ENCODE measurements around the gene DMKN.

The DMKN gene

GRCh38 chr19:35549174-35549788 lies 35.8 kb upstream of the DMKN start:
- DNase-seq, result peak; percentile 47

DNA sequence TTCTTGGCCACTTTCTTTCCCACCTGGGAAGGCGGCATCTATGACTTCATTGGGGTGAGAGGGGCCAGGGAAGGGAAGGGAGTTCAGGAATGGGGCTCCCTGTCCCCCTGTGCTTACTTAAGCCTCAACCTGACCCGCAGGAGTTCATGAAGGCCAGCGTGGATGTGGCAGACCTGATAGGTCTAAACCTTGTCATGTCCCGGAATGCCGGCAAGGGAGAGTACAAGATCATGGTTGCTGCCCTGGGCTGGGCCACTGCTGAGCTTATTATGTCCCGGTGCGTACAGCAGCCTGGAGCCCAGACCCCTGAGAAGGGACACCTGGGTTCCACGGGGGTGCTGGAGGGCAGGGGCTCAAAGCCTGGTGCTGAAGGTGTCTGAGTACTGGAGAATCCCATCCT lies 33.1 kb upstream of the DMKN start:
- no peak for DNase-seq

DNA sequence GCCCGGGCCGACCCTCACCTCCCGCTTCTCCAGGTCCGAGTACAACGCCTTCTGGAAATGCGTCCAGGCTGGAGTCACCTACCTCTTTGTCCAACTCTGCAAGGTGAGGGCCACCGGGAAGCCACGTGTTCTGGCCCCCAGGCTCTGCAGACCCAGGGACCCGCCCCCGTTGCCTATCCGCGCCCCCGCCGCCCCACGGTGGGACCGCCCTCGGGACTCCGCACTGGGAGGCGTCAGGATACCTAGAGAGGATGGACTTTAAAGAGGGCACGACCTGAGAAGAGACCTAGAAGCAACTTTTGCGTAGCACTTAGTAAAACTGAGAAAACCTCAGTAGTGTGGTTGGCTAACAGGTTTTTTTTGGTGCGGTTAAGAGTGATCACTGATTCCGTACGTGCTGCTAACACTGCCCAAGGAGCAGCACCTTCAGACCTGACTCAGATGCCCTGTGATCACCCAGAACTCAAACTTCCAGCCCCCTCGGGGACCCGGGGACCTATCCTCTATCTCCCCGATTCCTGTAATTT lies 32.5 kb upstream of the DMKN start:
- peak; percentile 28 for DNase-seq

- peak; percentile 61 for DNase-seq
These were observed 31.8 kb upstream of the DMKN start, which contains the start of gene TMEM147 for GRCh38 chr19:35545001-35545854. TSS of gene TMEM147 (plus strand) at chr19:35545626. CDS start at chr19:35545740, 114 bp downstream.

GRCh38 chr19:35544110-35544802 lies 30.8 kb upstream of the DMKN start:
- no peak for DNase-seq

GRCh38 chr19:35543280-35544109 lies 30.0 kb upstream of the DMKN start:
- DNase-seq, result no peak

- no peak for DNase-seq
These were observed 28.8 kb upstream of the DMKN start for GRCh38 chr19:35542209-35542608.

DNA sequence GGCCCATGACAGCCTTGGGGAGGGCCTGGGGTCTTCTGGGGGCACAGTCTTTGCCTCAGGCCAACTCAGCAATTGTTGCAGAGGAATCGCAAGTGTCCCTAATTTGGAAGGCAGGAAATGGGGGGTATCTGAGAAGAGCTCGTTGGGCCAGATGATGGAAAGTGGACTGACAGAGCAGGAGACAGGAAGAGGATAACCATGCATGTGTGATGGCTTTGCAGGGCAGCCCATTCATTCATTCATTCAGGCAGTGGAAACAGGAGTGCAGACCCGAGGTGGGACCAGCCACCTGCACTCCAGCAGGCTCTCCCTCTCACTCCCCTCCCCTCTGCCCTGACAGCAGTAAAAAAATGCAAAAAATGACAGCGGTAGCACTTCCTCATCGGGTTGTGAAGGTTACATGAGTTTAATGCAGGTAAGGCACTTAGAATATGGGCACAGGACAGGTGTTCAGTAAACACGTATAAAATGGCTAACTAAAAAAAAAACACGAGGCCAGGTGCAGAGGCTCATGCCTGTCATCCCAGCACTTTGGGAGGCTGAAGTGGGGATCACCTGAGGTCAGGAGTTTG lies 27.0 kb upstream of the DMKN start:
- no peak for DNase-seq

DNA sequence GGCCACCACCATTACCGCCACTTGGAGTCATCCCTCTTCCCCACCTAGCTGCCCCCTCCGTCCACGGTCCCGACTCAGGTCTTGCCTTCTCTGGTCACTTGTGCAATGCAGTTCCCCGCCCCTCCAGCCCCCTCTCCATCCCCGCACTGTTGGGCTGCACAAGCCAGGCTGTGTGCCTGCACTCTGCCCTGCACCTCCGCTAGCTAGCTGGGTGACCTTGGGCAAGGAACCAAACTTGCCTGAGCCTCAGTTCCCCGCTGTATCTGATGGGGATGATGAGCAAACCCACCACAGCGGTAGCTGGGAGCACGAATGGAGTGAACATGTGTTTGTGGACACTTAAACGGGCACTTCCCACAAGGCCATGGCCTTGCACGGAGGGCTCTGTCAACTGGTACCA lies 26.4 kb upstream of the DMKN start:
- no peak for DNase-seq

GRCh38 chr19:35539314-35539713 lies 25.9 kb upstream of the DMKN start:
- DNase-seq, result no peak

DNA sequence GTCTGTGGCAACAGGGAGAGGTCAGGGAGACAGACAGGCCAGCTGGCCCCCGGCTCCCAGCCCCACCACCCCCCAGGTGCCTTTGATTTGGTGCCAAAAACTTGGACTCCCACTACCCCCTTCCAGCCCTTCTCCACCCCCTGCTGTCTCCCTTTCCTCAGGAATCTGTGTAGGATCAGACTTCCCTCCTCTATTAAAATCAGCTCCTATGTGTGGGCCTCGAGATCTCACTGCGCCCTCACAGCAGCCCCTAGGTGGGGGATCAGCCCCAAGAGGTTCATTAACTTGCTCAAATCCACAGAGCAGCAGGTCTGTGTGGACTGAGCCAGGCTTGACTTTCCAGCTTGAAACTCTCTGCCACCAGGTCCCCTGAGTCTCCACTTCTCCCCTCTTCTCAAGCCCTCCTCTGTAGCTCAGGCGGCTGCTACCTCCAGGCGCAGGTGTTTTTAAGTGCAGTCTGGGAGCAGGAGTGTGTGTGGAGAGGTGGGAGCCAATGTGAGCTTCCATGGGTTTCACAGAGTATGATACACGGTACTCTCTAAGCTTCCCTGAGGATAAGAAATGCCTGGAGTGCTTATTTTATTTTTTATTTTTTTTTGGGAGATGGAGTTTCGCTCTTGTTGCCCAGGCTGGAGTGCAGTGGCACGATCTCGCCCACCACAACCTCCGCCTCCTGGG lies 21.5 kb upstream of the DMKN start:
- no peak for DNase-seq

DNA sequence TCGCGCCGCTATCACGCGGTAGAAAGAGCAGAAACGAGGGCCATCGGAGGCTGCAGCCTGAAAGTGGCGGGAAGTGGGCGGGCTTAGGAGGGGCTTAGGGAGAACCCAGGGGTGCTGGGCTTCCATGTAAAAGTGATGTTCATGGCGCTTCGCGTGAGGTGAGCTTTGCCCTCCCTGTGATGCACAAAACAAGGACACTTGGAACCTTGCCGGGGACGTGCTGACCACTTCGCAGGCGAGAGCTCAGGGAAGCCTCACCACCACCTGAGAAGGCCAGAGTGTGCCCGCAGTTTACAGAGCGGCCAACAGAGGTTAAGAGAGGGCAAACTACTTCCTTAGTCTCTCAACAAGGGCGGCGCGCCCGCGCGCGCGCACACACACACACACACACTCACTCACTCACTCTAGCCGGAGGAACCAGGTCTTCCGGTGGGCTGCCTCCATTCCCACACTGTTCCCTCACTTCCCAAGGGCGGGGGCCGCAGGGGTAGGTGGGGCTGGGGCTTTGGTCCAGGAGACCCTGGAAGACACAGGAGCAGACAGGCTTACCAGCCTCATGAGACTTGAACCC lies 20.5 kb upstream of the DMKN start:
- no peak for DNase-seq

DNA sequence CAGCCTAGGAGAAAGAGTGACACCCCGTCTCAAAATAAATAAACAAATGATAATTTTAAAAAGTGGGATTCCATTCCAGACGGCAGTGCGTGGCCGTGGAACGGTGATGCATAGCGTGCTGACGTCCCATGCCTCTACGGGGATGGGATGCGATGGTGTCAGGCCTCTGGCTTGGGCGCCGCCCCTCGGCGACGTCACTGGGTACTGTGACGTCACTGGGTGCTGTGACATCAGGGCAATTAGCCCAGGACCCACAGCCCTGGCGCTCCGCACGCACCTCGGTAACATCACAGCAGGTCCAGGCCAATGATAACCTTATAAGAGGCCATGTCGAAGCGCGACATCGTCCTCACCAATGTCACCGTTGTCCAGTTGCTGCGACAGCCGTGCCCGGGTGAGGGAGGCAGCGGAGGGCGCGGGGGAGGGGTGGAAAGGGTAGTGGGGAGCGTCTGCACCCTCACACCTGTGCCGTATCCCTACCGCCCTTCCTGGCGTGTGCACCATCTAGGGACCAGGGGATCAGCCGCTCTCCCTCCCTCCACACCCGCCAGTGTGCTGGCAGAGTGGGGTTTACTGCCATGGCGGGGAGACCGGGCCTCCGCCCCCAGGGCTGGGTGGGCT lies 19.9 kb upstream of the DMKN start, which contains the start of gene GAPDHS:
Gene GAPDHS (plus strand): TSS at position 256 of the 621 bp plus-strand sequence. CDS start 72 bp downstream, at position 328.
- DNase-seq, result no peak

DNA sequence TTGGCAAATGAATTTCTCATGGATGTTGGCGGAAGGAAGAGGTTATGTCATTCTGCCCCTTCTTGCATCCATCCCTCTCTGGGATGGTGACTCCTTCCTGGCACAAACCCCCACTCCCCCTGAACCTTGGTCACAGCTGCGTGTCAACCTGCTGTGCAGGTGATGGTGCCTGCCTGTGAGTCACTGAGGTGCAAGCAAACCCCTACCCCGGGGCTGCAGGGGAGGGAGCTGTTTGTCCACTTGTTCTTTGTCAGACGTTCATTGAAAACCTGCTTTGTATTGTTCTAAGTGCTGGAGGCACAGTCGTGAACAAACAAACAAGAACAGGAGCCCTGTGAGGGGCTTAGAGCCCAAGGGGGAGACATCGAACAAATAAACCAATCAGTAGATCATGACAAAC lies 17.8 kb upstream of the DMKN start:
- no peak for DNase-seq

DNA sequence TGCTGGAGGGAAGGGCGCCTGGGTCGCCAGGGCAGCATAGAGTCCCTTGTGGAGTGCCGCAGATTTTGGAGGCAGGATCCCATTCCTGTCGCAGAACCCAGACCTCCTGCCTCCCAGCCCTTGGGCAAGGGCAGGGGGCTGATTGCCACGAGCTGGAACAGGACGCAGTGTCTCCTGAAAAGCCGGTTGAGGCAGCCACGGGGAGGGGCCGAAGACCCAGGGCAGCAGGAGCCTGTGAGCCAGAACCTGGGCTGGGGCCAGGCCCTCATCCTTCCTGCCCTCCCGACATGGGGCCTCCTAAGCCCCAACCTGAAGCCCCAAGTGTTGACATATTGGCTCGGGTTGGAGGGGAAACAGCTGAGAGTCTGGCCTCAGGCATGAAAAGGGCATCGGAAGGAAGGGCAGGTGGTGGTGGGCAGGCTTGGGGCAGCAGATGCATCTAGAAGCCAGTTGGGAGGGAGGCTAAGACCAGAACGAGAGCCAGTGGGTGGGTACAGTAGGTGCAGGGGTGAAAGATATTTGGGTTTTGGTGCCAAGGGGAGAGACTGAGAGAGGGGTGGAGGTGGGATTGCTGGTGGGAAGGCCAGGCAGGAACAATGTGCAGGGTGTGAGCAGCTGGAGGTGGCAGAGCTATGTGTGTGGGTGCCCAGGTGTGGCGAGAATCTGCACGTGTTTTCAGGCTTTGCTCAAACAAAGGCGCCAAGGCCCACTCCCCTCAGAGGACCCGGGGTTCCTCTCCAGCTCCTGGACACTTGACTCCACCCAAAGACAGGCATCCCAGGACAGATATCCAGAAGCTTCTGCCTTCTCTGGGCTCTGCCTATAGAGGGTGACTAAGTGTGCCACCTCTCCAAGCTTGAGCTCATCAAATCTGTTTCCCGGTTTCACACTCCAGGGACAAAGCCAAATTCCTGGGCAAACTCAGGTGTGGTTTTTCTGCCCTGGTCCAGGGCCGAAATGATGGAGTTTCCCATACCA lies 16.1 kb upstream of the DMKN start:
- no peak for DNase-seq

DNA sequence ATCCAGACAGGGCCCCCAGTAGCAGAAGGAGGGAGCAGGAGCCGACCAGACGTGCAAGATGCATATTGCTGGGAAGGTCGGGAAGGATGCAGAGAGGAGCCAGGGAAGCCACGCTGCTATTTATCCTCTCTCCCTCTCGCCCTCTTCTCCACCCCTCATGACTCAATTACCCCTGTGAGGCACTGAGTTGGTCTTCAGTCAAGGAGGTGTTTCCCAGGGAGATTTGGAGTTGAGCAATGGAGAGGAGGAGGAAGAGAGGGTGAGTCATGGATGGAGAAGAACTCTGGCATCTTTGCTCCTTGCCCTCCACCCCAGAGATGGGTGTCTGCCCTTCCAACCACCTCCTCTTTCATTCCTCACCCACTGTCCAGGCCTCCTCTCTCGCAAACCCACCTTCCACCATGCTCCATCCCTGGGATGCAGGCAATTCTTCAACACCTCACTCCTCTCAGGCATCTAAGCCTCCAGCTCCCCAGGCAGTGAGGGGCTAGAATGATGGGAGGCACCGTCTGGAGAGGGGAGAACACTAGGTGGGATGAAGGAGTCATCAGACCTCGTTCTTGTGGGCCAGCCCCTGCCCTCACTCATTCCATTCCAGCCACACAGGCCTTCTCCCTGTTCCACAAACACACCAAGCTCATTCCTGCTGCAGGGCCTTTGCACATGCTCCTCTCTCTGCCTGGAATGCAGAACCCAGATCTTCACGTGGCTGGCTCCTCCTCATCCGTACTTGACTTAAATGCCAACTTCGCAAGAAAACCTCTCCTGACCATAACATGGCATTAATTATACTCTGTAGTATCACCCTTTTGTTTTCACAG lies 15.0 kb upstream of the DMKN start, which contains the start of gene SBSN:
Gene SBSN (minus strand): TSS at position 94 of the 821 bp plus-strand sequence. CDS start 30 bp downstream, at position 64.
- DNase-seq, result no peak

- no peak for DNase-seq
These were observed 12.4 kb upstream of the DMKN start for GRCh38 chr19:35525873-35526272.

DNA sequence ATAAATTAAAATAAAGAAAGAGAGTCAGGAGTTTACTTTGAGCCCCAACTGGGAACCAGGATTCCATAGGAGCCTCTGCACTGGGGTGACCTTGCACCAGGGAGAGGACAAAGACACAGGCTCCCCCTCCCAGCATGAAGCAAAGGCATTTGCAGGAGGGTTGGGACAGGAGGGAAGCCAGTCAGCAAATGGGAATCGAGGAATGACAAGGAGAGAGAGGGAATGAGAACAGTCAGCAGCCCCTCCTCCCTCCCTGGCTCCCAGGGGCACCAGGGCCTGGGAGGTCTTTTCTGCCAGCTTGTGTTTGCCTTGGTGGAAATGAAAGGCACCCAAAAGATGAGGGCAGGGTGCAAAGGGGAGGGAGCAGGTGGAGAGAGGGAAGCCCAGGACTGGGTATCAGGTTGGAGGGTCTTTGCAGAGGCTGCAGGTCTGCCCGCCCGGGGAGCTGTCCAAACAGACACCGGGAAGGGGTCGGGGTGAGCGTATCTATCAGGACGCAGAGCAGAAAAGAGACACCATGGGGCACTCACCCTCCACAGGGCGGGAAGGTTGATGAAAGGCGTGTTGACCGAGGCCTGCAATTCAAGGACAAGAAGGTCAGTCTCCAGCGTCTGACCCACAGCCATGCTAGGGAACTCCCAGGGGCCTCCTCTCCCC lies 10.9 kb upstream of the DMKN start:
- DNase-seq, result no peak
